Activated CD4-positive, alpha-beta T cell treated with anti-CD3 and anti-CD28 coated beads for 48 hours (primary cell): ENCODE results near the gene SLC16A10.
"Not testable (repeated sequence)": the region's sequence is repeated elsewhere in the genome, so short reads cannot be mapped to it uniquely, and the experiment has no call there.

Experiments used
- DNase-seq: peaks from one replicate; pipeline ENCODE4 v3.0.0-alpha.2; 2020

SLC16A10 gene

GRCh38 chr6:111087871-111088667 lies 766 bp downstream of the SLC16A10 start:
- DNase-seq = peak; percentile 77

GRCh38 chr6:111088668-111089003 lies 1.3 kb downstream of the SLC16A10 start:
- no peak for DNase-seq

GRCh38 chr6:111090766-111091165 lies 3.5 kb downstream of the SLC16A10 start:
- no peak for DNase-seq

GRCh38 chr6:111091987-111092386 lies 4.7 kb downstream of the SLC16A10 start:
- DNase-seq = no peak

- not testable (repeated sequence) for DNase-seq
Measured at GRCh38 chr6:111095488-111095887, 8.2 kb downstream of the SLC16A10 start.

GRCh38 chr6:111096246-111096645 lies 8.9 kb downstream of the SLC16A10 start:
- DNase-seq = peak; percentile 58

GRCh38 chr6:111098597-111098996 lies 11.3 kb downstream of the SLC16A10 start:
- DNase-seq = no peak

- DNase-seq = no peak
Measured at GRCh38 chr6:111101987-111102386, 14.7 kb downstream of the SLC16A10 start.

GRCh38 chr6:111105578-111105977 lies 18.3 kb downstream of the SLC16A10 start:
- DNase-seq = peak; percentile 69

GRCh38 chr6:111107589-111107988 lies 20.3 kb downstream of the SLC16A10 start:
- DNase-seq = no peak

GRCh38 chr6:111110036-111110435 lies 22.7 kb downstream of the SLC16A10 start:
- no peak for DNase-seq

- peak; percentile 64 for DNase-seq
Measured at GRCh38 chr6:111113336-111114086, 26.2 kb downstream of the SLC16A10 start.

- DNase-seq = no peak
Measured at GRCh38 chr6:111114087-111114443, 26.8 kb downstream of the SLC16A10 start.

- no peak for DNase-seq
Measured at GRCh38 chr6:111114482-111114881, 27.2 kb downstream of the SLC16A10 start.

GRCh38 chr6:111118826-111119225 lies 31.5 kb downstream of the SLC16A10 start:
- DNase-seq = no peak

GRCh38 chr6:111119571-111120329 lies 32.4 kb downstream of the SLC16A10 start:
- DNase-seq = no peak

GRCh38 chr6:111121789-111122350 lies 34.6 kb downstream of the SLC16A10 start:
- DNase-seq = no peak

GRCh38 chr6:111122458-111123286 lies 35.4 kb downstream of the SLC16A10 start:
- DNase-seq = no peak

- no peak for DNase-seq
Measured at GRCh38 chr6:111124406-111124805, 37.1 kb downstream of the SLC16A10 start.

GRCh38 chr6:111129013-111129412 lies 41.7 kb downstream of the SLC16A10 start:
- no peak for DNase-seq

- not testable (repeated sequence) for DNase-seq
Measured at GRCh38 chr6:111131018-111131417, 43.7 kb downstream of the SLC16A10 start.

GRCh38 chr6:111132669-111133068 lies 45.4 kb downstream of the SLC16A10 start:
- not testable (repeated sequence) for DNase-seq
